Left ventricle myocardium superior (tissue), 1 donor: ENCODE measurements around the gene NAPG. TPM values are rescaled to one million over a fixed set of nuclear protein-coding genes. Genes with fewer than 3 reads are reported as not detected.

Source experiments
- ATAC-seq: fragments of 200-7000 bp; cut with Tn5 transposase; one replicate; pipeline ENCODE4 v1.9.1; 2020; ENCODE audit warnings: mild to moderate bottlenecking, moderate library complexity
- DNase-seq: peaks from one replicate; pipeline ENCODE4 v3.0.0-alpha.2; 2020
- intact Hi-C: fragments of 100-400 bp; cut with micrococcal nuclease; formaldehyde crosslinking; loops from one replicate; pipeline ENCODE4 v1.11.0; 2022
- long read RNA-seq: library from polyadenylated mRNA; unstranded; transcript quantifications from one replicate; pipeline ENCODE4 v2.0.0, GENCODE V29; 2021
- total RNA-seq: library from RNA; stranded (reverse); fragmentation: NEBNext Ultra II Directional; extraction: Animal tissue kit (Norgen Biotek cat#: 25700); gene quantifications from one replicate; pipeline ENCODE4 v1.2.1, GENCODE V29; 2021
- donor health status: DM: no; HTN: yes; CAD: no; lungs with severe emphysema.

NAPG gene
- total RNA-seq: 26.2 TPM
- long read RNA-seq, partial matches to known transcripts: 8 of 9 reads
- long read RNA-seq, other reads (novel, unspliced or antisense): 0 of 9 reads

- peak; percentile 96 for DNase-seq
- intact Hi-C loops: loop anchor here (10.0 kb wide), 1 partner anchor 71 kb away; the partner anchor contains the start of gene APCDD1
- peak; percentile 93 for ATAC-seq
Observed at GRCh38 chr18:10525697-10526560, at the start of gene NAPG. Gene NAPG, plus strand, starts transcription at chr18:10526027. Its CDS starts 76 bp downstream, at chr18:10526103.

GRCh38 chr18:10476338-10476791, 49.5 kb upstream of the NAPG start:
- DNase-seq: no peak
- intact Hi-C loops: no loop called here
- no peak for ATAC-seq

GRCh38 chr18:10477121-10477862, 48.5 kb upstream of the NAPG start:
- DNase-seq (no peak), ATAC-seq (no peak)
- intact Hi-C loops: no loop called here

- no peak for ATAC-seq
- intact Hi-C loops: no loop called here
- DNase-seq: no peak
Observed at GRCh38 chr18:10477863-10478260, 48.0 kb upstream of the NAPG start.

- intact Hi-C loops: no loop called here
- no peak for DNase-seq
- ATAC-seq: no peak
Observed at GRCh38 chr18:10481831-10482230, 44.0 kb upstream of the NAPG start.

- no peak for ATAC-seq
- DNase-seq: no peak
- intact Hi-C loops: no loop called here
Observed at GRCh38 chr18:10482363-10482984, 43.4 kb upstream of the NAPG start.

- ATAC-seq: peak; percentile 71
- intact Hi-C loops: no loop called here
- DNase-seq: peak; percentile 61
Observed at GRCh38 chr18:10482985-10483949, 42.6 kb upstream of the NAPG start.

- ATAC-seq (no peak), DNase-seq (no peak)
- intact Hi-C loops: no loop called here
Observed at GRCh38 chr18:10485475-10485874, 40.4 kb upstream of the NAPG start.

- ATAC-seq (no peak), DNase-seq (no peak)
- intact Hi-C loops: no loop called here
Observed at GRCh38 chr18:10486362-10486761, 39.5 kb upstream of the NAPG start.

- DNase-seq (no peak), ATAC-seq (no peak)
- intact Hi-C loops: no loop called here
Observed at GRCh38 chr18:10487154-10487553, 38.7 kb upstream of the NAPG start.

- DNase-seq: no peak
- ATAC-seq: no peak
- intact Hi-C loops: no loop called here
Observed at GRCh38 chr18:10488017-10488416, 37.8 kb upstream of the NAPG start.

GRCh38 chr18:10490401-10491165, 35.2 kb upstream of the NAPG start:
- intact Hi-C loops: no loop called here
- ATAC-seq (peak; percentile 78), DNase-seq (peak; percentile 43)

GRCh38 chr18:10495936-10496335, 29.9 kb upstream of the NAPG start:
- intact Hi-C loops: no loop called here
- DNase-seq: no peak

GRCh38 chr18:10497206-10497749, 28.5 kb upstream of the NAPG start:
- intact Hi-C loops: no loop called here

More at GRCh38 chr18:10495936-10496335, 29.9 kb upstream of the NAPG start:
- ATAC-seq: no peak

GRCh38 chr18:10499230-10499629, 26.6 kb upstream of the NAPG start:
- no peak for DNase-seq
- ATAC-seq: no peak
- intact Hi-C loops: no loop called here

More at GRCh38 chr18:10497206-10497749, 28.5 kb upstream of the NAPG start:
- ATAC-seq (no peak), DNase-seq (no peak)

GRCh38 chr18:10500038-10500437, 25.8 kb upstream of the NAPG start:
- ATAC-seq: no peak
- intact Hi-C loops: no loop called here
- DNase-seq: no peak

- intact Hi-C loops: no loop called here
- no peak for ATAC-seq
- DNase-seq: no peak
Observed at GRCh38 chr18:10504723-10505122, 21.1 kb upstream of the NAPG start.
